Common myeloid progenitor, CD34-positive (primary cell): ENCODE data around the gene SLC19A1.

ENCODE experiments used
- CTCF ChIA-PET: fragments of 350-600 bp; sonication (Branson Sonifier 250); formaldehyde crosslinking; loops from one replicate; lab custom pipeline; 2021; ENCODE audit warnings: antibody characterized with exemption; lab: Charles Lee
- POLR2A ChIA-PET: fragments of 350-600 bp; sonication (Branson Sonifier 250); formaldehyde crosslinking; loops from one replicate; lab custom pipeline; 2021; ENCODE audit warnings: antibody characterized with exemption; lab: Charles Lee
- DNase-seq, 3 donors: peaks; one replicate each; pipeline versions ENCODE4 v3.0.0 to v3.0.0-alpha.2; 2013
- H3K27ac ChIP-seq, 2 experiments: 1 replicate in 1 of 2; 2 replicates in 1 of 2; pipeline ENCODE4 v1.7.0; 2013; ENCODE audit warnings: inconsistent platforms in 2 of 2, low read length in 2 of 2, mild to moderate bottlenecking in 2 of 2, low read depth in 1 of 2, moderate library complexity in 1 of 2; ENCODE audit not compliant: severe bottlenecking in 2 of 2, insufficient read depth in 1 of 2, poor library complexity in 1 of 2
- H3K27me3 ChIP-seq, 5 experiments: replicated peaks in 2 of 5; 1 replicate in 3 of 5; 2 replicates in 2 of 5; pipeline versions ENCODE4 v1.6.1 to v1.7.0; 2013; ENCODE audit warnings: low read length in 4 of 5, mild to moderate bottlenecking in 2 of 5, moderate library complexity in 2 of 5, inconsistent platforms in 1 of 5; ENCODE audit not compliant: insufficient read depth in 5 of 5, control insufficient read depth in 4 of 5
- H3K36me3 ChIP-seq, 4 experiments: 1 replicate in 2 of 4; 2 replicates in 2 of 4; pipeline versions ENCODE4 v1.6.1 to v1.7.0; 2013; ENCODE audit warnings: low read length in 3 of 4, control low read depth in 1 of 4, mild to moderate bottlenecking in 1 of 4; ENCODE audit not compliant: control insufficient read depth in 4 of 4, insufficient read depth in 4 of 4
- H3K4me1 ChIP-seq, 4 experiments: 1 replicate in 3 of 4; 2 replicates in 1 of 4; pipeline versions ENCODE4 v1.6.1 to v1.7.1; 2013; ENCODE audit warnings: low read length in 3 of 4, mild to moderate bottlenecking in 3 of 4, control low read depth in 1 of 4, inconsistent platforms in 1 of 4, moderate library complexity in 1 of 4; ENCODE audit not compliant: control insufficient read depth in 4 of 4, insufficient read depth in 4 of 4; ENCODE audit errors: control extremely low read depth in 1 of 4
- H3K4me3 ChIP-seq, 7 experiments: 1 replicate in 4 of 7; 2 replicates in 3 of 7; pipeline versions ENCODE4 v1.5.1 to v1.7.0; 2013; ENCODE audit warnings: mild to moderate bottlenecking in 7 of 7, low read length in 6 of 7, moderate library complexity in 6 of 7, inconsistent platforms in 2 of 7, low read depth in 2 of 7, control low read depth in 1 of 7; ENCODE audit not compliant: insufficient read depth in 4 of 7, control insufficient read depth in 1 of 7; ENCODE audit errors: extremely low read depth in 1 of 7
- H3K9me3 ChIP-seq, 5 experiments: 1 replicate in 4 of 5; 2 replicates in 1 of 5; pipeline versions ENCODE4 v1.6.1 to v1.7.1; 2013; ENCODE audit warnings: low read length in 4 of 5, mild to moderate bottlenecking in 2 of 5, inconsistent platforms in 1 of 5, low read depth in 1 of 5, moderate library complexity in 1 of 5; ENCODE audit not compliant: control insufficient read depth in 4 of 5, insufficient read depth in 2 of 5; ENCODE audit errors: control extremely low read depth in 1 of 5
- WGBS: methylation state at CpG from one replicate; pipeline ENCODE4 v1.1.5; 2013; ENCODE audit not compliant: insufficient coverage; 5-methylcytosine and 5-hydroxymethylcytosine counted together

Gene SLC19A1

GRCh38 chr21:45525153-45525909, 16.9 kb downstream of the SLC19A1 start:
- 98% methylated on average over 29 of the region's 29 CpGs for WGBS

GRCh38 chr21:45524756-45525152, 17.5 kb downstream of the SLC19A1 start:
- Histone ChIP-seq H3K4me1 (no peaks in the 10 kb centered on the region), H3K27ac (no peak overlapping the region), H3K27me3 (no peaks in the 10 kb centered on the region), H3K4me3 (no peak overlapping the region), H3K36me3 (peaks cover 16 to 87% (median 73%) of the 10 kb centered on the region in 4 experiments), H3K9me3 (peaks cover 10 to 31% (median 18%) of the 10 kb centered on the region in 5 experiments)
- WGBS, result 99% methylated on average over 9 of the region's 11 CpGs
- ChIA-PET CTCF (no interaction called here), POLR2A (no interaction called here)
- DNase-seq, result no peak

More at GRCh38 chr21:45525153-45525909, 16.9 kb downstream of the SLC19A1 start:
- Histone ChIP-seq H3K4me1 (no peaks in the 10 kb centered on the region), H3K9me3 (peaks cover 7 to 27% (median 16%) of the 10 kb centered on the region in 5 experiments), H3K4me3 (no peak overlapping the region), H3K27me3 (no peaks in the 10 kb centered on the region), H3K27ac (no peak overlapping the region), H3K36me3 (peaks cover 18 to 87% (median 75%) of the 10 kb centered on the region in 4 experiments)
- ChIA-PET POLR2A (no interaction called here), CTCF (no interaction called here)
- no peak for DNase-seq

GRCh38 chr21:45523411-45524101, 18.7 kb downstream of the SLC19A1 start:
- POLR2A ChIA-PET, result no interaction called here
- peaks cover 11 to 42% (median 23%) of the 10 kb centered on the region in 5 experiments for H3K9me3 ChIP-seq
- H3K27ac ChIP-seq, result no peak overlapping the region
- no peak for DNase-seq
- H3K36me3 ChIP-seq, result peaks cover 15 to 84% (median 71%) of the 10 kb centered on the region in 4 experiments
- H3K27me3 ChIP-seq, result no peaks in the 10 kb centered on the region
- H3K4me3 ChIP-seq, result no peak overlapping the region
- H3K4me1 ChIP-seq, result peaks cover 0 to under 1% (median 0%) of the 10 kb centered on the region in 4 experiments
- 99% methylated on average over 9 of the region's 16 CpGs for WGBS
- CTCF ChIA-PET, result interaction anchor here (0.6 to 1.4 kb wide), 2 partner anchors 11 to 49 kb away, joined by 3 read pairs; no protein-coding TSS in a partner anchor

GRCh38 chr21:45522986-45523385, 19.3 kb downstream of the SLC19A1 start:
- no peak for DNase-seq
- peaks cover 11 to 46% (median 23%) of the 10 kb centered on the region in 5 experiments for H3K9me3 ChIP-seq
- H3K27ac ChIP-seq, result no peak overlapping the region
- ChIA-PET CTCF (interaction anchor here (0.6 to 1.4 kb wide), 2 partner anchors 12 to 50 kb away, joined by 3 read pairs; no protein-coding TSS in a partner anchor), POLR2A (no interaction called here)
- 97% methylated on average over 3 of the region's 6 CpGs for WGBS
- H3K27me3 ChIP-seq, result no peaks in the 10 kb centered on the region
- H3K4me3 ChIP-seq, result no peak overlapping the region
- peaks cover 0 to 6% (median 0%) of the 10 kb centered on the region in 4 experiments for H3K4me1 ChIP-seq
- peaks cover 15 to 84% (median 70%) of the 10 kb centered on the region in 4 experiments for H3K36me3 ChIP-seq

- peaks cover 11 to 48% (median 23%) of the 10 kb centered on the region in 5 experiments for H3K9me3 ChIP-seq
- 98% methylated on average over 5 of the region's 6 CpGs for WGBS
- no peaks in the 10 kb centered on the region for H3K27me3 ChIP-seq
- CTCF ChIA-PET, result interaction anchor here (0.7 to 1.4 kb wide), 2 partner anchors 12 to 73 kb away, joined by 3 read pairs; no protein-coding TSS in a partner anchor
- H3K4me1 ChIP-seq, result peaks cover 0 to 12% (median 0%) of the 10 kb centered on the region in 4 experiments
- DNase-seq, result no peak
- no peak overlapping the region for H3K4me3 ChIP-seq
- POLR2A ChIA-PET, result no interaction called here
- peaks cover 15 to 86% (median 72%) of the 10 kb centered on the region in 4 experiments for H3K36me3 ChIP-seq
- H3K27ac ChIP-seq, result no peak overlapping the region
Observed at GRCh38 chr21:45522381-45522780, 19.9 kb downstream of the SLC19A1 start.

- peaks cover 11 to 48% (median 23%) of the 10 kb centered on the region in 5 experiments for H3K9me3 ChIP-seq
- no peak for DNase-seq
- no peak overlapping the region for H3K4me3 ChIP-seq
- ChIA-PET POLR2A (no interaction called here), CTCF (no interaction called here)
- no peak overlapping the region for H3K27ac ChIP-seq
- peaks cover 15 to 89% (median 73%) of the 10 kb centered on the region in 4 experiments for H3K36me3 ChIP-seq
- peaks cover 0 to 13% (median 0%) of the 10 kb centered on the region in 4 experiments for H3K4me1 ChIP-seq
- no CpG with 5 or more reads among the region's 2 CpGs for WGBS
- H3K27me3 ChIP-seq, result no peaks in the 10 kb centered on the region
Observed at GRCh38 chr21:45521241-45521640, 21.0 kb downstream of the SLC19A1 start.
